GM21576 (cell line): ENCODE measurements around the gene LY6G6F.
"Not testable (repeated sequence)": the region's sequence is repeated elsewhere in the genome, so short reads cannot be mapped to it uniquely, and the experiment has no call there.

Source experiments
- ATAC-seq: cut with Tn5 transposase; IDR thresholded peaks from one replicate; pipeline ENCODE4 v1.9.1; 2021; ENCODE audit warnings: mild to moderate bottlenecking, moderate library complexity; ENCODE audit not compliant: unreplicated experiment

LY6G6F gene

DNA sequence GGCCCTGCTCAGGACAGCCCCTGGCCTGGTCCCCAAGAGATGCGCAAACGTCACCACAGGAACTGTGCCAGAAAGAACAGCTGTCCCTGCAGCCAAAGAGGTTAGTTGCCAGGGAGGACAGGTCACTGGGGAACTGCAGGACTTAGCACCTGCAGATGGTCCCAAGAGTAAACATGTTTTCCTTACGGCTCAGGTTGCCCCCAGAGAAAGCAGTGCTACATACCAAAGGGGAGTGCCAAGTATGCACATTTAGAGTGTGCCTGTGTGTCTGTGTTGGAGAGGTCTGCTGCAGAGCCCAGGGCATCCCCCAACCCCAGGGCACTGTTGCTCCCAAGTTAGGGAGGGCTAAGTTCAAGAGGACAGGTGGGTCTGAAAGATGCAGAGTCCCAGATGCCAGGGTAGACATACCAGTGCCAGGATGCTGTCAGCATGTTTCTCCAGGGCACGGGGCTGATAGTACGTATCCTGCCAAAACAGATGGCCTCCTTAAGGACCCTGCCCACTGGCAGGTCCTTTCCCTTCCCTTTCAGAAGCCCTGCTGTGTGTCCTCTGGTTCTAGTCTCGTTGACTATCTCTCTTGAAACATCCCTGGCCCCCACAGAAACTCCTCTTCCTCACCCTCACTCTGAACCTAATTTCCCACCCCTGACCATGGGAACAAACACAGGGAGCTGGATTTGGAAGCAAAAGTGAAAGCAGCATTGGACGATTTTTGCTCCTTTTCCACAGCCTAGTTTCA is 4.8 kb upstream of the LY6G6F start:
- no peak for ATAC-seq

DNA sequence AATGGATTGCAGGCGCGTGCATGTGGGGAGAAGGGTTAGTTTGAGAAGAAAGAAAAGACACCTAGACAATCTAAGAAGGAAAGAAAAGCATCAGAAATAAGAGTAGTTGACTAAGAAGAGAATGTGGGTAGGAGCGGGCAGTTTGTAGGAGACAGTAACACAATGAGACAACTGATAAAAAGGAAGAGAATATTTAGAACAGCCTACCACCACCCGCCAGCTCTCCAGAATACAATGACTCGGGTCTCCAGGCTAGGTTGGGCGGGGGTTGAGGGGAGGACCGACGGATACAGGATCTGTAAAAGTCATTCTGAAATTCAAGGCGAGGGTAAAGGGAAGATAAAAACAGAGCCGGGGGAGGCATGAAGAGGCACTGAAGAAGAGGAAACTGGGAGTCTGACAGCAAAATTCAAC is 4.3 kb upstream of the LY6G6F start:
- ATAC-seq: no peak

DNA sequence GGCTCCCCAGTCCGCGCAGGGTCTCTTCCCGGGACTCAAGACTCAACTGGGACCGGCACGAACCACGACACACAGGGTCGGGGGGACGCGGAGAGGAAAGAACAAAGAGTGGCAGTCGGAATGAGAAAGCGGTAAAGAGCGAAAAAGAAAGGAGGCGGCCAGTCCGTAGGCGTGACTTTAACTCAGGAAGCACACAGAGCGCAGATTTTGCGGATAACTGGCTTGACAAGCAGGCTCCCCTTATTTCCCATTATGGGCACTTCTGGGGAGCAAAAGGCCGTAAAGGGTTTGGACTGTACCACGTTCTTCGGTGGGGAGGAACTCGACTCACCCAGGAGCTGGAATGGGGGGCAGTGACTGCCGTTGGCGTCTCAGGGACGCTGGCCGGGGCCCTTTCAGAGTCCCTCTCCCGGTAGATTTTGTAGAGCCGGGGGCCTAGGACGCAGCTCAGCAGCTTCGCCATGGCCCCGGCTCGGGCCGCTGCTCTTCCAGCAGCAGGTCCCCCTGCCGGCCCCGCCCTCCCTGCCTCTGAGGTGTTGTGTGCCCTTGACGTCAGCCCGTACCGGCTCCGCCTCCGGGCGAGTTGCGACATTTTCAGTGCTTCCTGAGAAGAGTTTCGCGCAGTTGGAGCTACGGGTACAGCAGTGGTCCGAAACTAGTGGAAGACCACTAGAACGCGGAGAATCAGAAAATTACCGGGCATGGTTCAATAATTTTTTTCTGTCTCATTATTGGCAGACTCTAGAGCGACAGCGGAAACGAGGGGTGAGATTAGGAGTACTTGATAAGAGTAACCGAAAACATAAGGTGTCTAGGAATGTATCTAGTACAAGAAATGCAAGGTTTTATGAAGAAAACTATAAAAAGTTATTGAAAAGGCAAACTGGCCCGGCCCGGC is 3.6 kb upstream of the LY6G6F start, which contains the start of gene ABHD16A:
Gene ABHD16A, minus strand, starts transcription at position 506 of the 898 bp plus-strand sequence. Its CDS starts 43 bp downstream, at position 463.
- ATAC-seq: peak; percentile 82

DNA sequence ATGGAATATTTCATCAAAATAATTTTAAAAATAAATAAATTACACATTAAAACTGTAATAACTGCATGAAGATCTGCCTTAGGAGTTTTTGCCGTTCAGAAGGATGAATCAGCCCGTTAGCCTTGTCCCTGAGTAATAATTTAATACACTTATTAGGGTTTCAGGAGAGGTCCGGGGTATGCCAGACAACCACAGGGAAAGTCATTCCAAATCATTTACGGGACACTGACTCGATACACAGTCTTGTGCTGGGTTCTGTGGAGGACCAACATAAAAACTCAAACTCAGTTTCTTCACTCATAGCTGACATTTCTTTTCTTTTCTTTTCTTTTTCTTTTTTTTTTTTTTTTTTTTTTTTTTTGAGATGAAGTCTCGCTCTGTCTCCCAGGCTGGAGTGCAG is 735 bp upstream of the LY6G6F start:
- no peak for ATAC-seq

DNA sequence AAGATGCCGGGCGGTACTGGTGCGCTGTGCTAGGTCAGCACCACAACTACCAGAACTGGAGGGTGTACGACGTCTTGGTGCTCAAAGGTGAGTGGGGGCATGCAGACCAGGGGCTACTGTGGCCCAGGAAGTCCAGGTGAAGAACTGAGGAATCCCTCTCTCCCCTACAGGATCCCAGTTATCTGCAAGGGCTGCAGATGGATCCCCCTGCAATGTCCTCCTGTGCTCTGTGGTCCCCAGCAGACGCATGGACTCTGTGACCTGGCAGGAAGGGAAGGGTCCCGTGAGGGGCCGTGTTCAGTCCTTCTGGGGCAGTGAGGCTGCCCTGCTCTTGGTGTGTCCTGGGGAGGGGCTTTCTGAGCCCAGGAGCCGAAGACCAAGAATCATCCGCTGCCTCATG is 1.0 kb downstream of the LY6G6F start:
- ATAC-seq: no peak

DNA sequence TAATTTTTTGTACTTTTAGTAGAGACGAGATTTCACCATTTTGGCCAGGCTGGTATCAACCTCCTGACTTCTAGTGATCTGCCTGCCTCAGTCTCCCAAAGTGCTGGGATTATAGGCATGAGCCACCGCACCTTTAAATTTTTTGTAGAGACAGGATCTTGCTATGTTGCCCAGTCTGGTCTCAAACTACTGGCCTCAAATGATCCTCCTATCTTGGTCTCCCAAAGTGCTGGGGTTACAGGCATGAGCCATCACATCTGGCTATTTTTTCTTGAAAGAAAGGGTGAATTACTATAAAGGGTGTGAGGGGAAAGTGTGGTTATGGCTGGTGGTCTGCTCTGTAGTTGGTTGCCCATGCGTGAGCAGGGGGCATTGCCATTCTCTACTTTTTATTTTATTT is 1.6 kb downstream of the LY6G6F start:
- no peak for ATAC-seq

DNA sequence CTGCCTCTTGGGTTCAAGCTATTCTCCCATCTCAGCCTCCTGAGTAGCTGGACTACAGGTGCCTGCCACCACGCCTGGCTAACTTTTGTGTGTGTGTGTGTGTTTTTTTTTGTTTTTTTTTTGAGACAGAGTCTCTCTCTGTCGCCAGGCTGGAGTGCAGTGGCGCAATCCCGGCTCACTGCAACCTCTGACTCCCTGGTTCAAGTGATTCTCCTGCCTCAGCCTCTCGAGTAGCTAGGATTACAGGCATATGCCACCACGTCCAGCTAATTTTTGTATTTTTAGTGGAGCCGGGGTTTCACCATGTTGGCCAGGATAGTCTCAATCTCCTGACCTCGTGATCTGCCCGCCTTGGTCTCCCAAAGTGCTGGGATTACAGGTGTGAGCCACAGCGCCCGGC is 2.5 kb downstream of the LY6G6F start:
- not testable (repeated sequence) for ATAC-seq

DNA sequence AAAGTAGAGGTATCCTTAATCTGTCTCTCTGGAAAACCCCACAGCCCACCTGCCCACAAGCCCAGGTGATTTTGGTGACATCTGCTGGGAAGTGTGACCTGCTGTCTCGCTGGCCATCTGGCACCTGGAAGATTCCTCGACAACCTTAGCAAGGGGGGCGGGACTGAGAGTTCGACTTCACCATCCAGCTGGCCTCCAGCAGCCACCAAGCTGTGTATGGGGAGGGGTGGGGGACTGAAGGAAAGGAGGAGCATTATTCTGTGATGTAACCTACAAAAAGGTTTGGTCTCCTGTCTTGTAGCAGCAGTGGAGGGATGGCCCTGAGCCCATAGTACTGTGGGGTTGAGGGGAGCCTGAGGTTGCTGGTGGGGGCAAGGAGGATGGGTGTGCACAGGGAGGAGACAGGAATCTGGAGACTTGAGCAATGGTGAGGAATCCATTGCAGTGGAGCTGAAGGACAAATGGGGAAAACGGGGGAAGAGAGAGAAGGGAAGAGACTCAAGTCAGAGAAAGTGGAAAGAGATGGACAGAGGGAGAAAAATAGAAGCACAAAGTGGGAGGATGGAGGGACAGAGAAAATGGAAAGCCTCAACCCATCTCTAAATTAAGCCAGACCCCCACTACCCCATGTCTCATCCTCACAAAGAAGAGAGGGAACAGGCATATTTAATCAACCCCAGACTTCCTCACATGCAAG is 4.0 kb downstream of the LY6G6F start:
- ATAC-seq: no peak

DNA sequence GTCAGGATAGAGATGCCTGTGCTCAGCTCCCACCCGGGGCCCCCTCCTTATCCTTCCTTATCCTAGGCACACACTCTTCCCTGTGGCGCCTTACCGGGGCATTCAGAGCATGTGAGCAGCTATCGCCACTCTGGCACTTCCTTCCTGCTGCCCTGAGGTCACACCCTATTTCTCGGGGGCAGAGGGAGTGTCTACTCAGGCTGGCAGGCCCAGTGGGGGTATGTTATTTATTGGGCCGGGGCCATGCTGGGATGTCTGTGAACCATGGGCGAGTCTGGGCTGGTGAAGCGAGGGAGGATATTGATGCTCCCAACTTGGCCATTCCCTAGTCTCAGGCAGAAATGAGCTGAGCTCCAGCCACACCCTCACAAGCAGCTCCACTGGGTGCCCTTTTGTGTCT is 4.6 kb downstream of the LY6G6F start:
- ATAC-seq: no peak

DNA sequence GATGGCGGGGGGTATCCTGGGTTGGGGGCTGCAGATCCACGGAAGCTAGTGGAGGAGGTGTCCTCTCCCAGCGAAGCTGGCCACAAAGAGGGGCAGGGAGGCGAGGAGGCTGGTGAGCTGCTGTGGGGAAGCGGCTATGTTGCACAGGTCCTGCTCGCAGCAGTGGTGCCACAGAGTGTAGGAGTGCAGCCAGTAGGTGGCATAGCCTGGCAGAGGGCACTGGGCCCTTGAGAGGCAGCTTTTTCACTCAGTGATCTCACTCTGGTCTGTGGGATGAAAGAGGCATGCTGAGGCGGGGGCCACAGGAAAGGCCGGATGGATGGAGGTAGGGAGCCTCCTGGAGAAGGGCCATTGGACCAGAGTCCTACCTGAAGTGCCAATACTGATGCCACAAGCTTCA is 5.6 kb downstream of the LY6G6F start:
- no peak for ATAC-seq

DNA sequence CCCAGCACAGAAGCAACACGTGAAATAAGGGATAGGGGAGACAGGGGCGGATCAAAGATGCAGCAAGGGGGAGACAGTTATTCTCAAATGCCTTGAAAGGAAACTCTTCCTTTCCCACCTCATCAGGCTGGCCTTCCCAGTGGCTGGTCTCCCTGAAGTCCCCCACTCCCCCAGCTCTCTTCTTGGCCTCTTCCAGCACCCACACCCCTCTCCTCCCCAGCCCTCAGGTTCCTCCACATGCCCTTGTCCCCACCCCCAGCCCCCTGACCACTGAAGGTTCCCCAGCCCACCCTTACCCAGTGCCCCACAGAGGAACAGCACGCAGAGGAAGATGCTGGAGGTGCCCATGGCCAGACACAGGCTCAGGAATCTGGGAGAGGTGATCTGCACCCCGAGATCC is 6.8 kb downstream of the LY6G6F start:
- no peak for ATAC-seq

DNA sequence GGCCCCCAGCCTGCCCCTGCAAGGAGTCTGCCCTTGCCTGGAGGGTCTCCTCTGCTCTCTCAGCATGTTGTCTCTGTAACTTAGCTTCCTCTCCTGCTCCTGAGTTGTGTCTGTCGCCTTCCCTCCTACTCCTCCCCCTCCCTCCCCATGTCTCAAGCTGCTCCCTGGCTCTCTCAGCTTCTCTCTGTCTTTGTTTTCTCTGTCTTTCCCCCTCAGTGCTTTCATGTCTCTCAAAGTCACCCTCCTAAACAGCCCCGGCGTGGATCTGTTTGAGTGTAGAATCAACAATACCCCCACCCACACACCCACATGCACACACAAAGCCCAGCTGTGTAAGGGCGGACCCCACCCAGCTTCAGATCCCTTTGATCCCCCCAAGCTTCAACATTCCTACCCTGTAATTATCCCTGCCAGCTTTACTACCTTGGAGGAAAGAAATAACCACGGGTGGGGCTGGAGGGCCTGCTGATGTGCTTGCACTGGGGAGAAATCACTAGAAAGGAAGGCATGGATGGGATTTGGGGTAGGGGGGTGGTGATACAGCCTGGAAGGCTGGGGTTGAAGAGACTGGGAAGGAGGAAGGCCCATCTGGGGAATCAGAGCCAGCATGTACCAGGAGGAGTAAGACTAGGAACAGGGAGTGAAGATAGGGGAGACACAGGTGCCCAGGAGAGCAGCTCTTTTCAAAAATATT is 7.5 kb downstream of the LY6G6F start:
- ATAC-seq: no peak

DNA sequence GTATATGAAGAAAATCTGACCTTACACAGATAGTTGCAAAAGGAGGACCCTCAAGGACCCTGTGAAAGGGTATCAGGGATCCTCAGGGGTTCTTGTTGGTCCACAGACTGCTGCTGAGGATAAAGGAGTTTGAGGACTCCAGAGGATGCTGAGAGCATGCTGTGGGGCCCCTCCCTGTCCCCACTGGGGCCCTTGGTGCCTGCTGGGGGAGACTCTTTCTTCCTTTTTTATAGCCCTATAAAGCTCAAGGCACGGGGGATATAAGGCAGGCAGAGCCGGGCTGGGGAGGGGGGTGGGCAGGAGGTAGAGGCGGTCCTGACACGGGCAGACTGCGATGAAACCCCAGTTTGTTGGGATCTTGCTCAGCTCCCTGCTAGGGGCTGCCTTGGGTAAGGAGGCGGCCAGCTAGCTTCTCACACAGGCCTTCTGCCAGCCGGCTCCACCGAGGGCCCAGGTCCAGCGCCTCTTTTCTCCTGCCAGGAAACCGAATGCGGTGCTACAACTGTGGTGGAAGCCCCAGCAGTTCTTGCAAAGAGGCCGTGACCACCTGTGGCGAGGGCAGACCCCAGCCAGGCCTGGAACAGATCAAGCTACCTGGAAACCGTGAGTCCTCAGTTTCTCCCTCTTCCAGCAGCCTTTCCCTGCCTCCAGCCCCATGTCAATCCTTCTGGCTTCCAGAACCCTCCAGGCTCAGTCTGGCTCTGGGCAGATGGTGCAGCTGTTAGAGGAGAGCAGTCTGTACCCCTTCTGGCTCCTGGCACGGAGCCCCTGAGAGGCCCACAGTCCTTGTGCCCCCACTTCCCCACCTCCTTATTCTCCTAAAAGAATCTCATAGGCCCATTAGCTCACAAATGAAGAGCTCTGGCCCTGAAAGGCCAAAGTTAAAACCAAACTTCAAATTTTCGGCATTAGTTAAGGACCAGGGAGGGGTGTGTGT is 8.6 kb downstream of the LY6G6F start, which contains the start of gene LY6G6D:
Gene LY6G6D, plus strand, starts transcription at position 327 of the 937 bp plus-strand sequence. Its CDS starts 8 bp downstream, at position 335.
- ATAC-seq: no peak

DNA sequence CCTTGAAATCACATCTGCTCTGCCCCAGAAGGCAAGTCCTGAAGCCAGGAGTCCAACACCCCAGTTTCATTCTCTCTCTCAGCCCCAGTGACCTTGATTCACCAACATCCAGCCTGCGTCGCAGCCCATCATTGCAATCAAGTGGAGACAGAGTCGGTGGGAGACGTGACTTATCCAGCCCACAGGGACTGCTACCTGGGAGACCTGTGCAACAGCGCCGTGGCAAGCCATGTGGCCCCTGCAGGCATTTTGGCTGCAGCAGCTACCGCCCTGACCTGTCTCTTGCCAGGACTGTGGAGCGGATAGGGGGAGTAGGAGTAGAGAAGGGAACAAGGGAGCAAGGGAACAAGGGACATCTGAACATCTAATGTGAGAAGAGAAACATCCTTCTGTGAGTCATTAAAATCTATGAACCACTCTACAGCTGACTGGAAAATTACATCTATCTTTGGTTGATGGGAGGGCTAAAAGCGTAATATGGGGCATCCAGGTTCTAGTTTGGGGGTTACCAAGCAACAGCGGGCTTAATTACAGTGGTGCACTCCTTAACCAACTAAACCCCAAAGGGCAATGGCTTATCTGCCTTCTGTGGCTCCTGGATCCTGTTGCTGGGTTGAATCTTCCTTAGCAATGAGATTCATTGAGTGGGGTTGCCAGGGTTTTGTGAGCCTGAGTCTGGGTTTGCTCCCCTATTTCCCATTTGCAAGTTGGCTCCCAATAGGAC is 11.0 kb downstream of the LY6G6F start:
- no peak for ATAC-seq

DNA sequence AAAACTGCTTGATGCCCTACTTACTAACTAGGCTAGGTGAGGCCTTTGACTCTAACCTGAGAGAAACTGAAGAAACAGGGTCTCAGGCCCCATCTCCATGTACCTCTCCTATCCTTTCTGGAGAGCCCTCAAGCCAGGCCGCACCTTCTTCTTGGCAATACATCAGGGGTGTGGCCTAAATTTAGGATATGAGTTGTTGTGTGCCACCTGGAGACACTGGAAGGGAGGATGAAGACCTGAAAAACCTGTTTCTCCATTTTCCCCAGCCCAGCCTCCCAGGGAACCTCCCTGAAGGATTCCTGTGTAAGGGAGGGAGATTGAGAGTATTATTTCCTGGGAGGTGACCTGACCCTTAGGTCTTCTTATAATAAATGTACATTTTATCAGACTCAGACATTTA is 11.6 kb downstream of the LY6G6F start:
- no peak for ATAC-seq

DNA sequence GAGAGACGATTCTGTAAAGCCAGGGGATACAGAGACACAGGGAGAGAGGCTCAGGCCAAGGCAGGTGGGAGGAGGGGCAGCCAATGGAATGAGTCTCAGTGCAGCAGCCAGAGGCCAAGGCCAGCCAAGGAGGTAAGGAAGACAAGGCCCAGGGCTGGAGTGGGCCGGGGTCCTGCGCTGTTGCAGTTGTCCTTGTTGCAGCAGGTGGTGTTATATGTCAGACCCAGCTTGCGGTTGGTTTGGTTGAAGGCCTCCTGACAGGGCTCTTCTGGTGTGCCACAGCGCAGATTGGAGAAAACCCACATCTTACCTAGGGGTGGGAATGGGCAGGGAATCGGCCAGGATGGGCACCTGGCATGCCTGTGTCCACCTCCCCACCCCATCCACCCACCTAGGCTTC is 12.3 kb downstream of the LY6G6F start:
- no peak for ATAC-seq

DNA sequence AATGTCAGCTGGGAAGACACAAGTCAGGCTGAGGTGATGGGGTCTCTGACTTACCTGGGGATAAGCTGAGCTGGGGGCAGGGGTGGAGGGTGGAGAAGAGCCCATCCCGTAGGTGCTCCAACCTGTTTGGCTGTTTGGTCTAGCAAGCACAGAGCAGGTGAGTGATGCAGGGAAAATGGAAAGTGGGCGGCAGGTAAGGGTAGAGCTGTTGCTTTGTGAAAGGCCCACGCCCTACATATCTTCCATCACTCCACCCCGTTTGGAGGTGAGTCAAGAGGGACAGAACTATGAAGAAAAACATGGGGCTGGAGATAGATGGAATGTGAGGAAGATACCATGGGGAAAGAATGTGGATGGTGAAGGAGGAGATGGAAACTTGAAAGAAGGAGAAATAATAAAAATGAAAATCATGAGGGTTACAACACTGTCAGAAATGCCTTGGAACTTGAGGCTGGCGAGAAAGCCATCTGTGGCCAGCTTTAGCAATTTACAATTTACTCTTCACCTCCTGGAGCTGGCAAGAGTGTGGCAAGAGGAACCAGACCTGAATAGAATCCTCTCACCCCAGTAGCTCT is 13.6 kb downstream of the LY6G6F start:
- ATAC-seq: no peak

DNA sequence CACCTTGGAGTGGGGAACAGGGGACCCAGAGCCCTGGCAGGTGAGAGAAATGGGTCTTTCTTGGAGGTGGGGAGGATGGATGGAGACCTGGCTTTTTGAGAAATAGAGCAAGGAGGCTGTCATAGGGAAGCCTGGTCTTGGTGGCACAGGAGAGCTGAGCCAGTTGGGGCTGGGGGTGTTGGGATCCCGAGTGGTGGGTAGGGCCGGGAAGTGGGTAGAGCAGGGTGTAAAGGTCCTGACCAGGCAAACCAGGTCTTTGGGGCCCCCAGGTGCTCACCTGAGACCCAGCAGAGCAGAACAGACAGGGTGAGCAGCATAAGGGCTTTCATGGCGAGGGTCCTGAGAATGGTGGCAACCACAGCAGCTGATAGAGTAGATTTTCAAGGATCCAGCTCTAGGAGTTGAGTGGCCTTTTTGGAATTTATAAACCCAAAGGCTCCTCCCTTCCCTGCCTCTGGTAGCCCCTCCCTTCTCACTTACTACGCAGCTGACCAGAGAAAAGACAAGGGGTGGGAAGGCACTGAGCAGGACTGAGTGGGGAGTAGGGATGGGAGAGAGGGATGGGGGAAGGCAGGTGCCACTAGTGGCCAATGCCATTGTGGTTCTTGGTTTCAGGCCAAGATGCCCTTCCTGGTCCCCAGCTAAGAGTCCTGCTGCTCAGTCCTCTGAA is 14.8 kb downstream of the LY6G6F start, which contains the start of gene LY6G6C:
Gene LY6G6C, minus strand, starts transcription at position 396 of the 670 bp plus-strand sequence. Its CDS starts 67 bp downstream, at position 329.
- ATAC-seq: no peak
